Measurements from ENCODE around the gene TBX10.
"Not testable (repeated sequence)": the region's sequence is repeated elsewhere in the genome, so short reads cannot be mapped to it uniquely, and the experiment has no call there.

TBX10 gene

GRCh38 chr11:67639438-67639859 is at the start of gene TBX10:
Gene TBX10, minus strand, starts transcription at chr11:67639763. Its CDS starts 291 bp downstream, at chr11:67639472.
- DNase-seq (ENCODE audit: low read depth in 2 of 2) = no peak

DNA sequence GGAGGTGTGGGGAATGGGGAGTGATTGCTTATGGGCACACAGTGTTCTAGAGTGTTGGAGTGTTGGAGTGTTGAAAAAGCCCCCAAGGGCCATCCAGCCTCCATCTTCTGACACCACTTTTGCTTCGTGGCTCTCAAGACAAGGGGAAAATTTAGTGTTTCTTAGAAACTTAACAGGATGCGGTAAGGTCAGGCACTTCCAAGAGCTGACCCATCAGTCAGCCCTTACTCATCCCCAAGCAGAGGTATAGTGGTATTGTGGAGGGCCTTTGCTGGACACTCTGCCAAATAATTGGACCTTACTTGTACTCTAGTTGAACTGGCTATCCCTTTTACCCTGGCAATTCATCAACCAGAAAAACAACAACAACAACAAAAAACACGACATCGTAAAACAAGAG is 49.6 kb upstream of the TBX10 start:
- no peak for DNase-seq (ENCODE audit: low read depth in 2 of 2)

DNA sequence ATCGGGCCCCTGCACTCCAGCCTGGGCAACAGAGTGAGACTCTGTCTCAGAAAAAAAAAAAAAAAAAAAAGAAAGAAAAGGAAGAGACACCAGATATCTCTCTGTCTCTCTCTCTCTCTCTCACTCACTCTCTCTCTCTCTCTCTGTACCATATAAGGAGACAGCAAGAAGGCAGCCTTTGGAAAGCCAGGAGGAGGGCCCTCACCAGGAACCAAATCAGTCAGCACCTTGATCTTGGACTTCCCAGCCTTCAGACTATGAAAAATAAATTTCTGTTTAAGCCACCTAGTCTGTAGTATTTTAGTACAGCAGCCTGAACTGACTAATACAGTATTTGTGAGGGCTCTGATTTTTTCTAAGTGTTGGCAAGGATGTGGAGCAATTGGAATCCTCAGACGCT is 48.4 kb upstream of the TBX10 start:
- no peak for DNase-seq (ENCODE audit: low read depth in 2 of 2)

DNA sequence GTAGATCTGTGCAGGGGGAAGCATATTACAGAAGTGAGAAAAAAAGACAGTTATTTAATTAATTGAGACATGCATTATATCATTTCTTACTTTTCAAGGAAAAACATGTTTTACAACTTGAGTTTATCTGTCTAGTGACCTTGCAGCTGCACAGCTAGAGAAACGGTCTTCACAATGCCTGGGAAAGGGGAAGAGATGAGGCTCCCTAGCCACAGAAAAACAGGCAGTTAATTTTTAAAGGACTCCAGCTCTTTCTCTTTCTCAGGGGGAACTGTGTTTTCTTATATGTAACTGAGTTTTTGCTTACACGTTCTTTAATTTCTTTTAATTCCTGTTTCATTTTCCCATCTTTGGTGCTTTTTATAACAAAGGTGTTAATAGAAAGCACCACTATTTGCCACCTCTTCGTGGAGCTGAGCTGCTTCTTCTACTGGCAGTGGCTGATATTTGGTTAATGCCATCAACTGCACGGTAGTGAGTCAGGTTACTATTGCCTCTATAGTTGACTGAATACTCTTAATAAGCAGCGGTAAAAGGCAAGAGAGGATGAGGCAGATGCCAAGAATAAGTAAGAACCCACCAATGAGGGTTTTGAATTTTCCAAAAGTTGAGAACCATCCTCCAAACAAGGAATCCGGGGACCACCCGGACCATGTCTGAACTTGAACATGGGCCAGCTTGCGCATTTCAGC is 46.2 kb upstream of the TBX10 start:
- not testable (repeated sequence) for DNase-seq (ENCODE audit: low read depth in 2 of 2)

DNA sequence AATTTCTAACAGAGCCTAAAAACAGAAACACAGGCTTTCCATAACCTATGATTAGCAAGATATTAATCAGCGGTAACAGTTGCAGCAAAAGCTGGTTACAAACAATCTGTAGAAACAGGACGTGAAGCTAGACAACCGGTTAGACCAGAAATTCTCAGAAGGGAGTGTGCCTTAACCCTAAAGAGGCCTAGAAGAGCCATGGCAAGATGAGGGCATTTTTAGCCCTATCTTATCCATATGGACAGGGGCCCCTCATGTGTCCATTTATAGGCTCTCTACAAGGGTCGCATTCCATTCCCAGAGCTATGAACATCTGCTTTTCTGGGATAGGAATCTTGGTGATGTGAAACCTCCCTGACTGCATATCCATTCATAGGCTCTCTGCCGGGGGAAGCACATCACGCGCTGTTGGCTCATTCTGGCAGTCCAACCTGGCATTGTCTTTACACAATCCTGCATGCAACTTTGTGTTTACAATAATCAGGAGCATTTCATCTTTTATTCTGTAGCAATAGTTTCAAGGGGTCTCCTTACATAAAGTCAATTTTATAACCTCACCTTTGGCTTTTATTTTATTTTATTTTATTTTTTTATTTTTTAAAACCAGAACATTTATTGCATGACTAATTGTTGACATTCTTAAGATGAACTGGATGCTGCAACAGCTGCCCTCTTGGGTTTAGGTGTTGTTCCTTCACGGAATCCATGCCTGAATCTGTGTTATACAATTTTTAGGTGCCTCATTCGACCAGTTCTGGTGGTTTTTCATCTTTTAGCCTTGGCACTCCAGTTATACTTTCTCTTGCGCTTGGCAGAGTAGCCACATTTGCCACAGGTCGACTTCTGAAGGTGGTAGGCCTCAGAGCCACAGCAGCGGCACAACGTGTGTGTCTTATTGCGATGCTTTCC is 42.8 kb upstream of the TBX10 start:
- not testable (repeated sequence) for DNase-seq (ENCODE audit: low read depth in 2 of 2)

DNA sequence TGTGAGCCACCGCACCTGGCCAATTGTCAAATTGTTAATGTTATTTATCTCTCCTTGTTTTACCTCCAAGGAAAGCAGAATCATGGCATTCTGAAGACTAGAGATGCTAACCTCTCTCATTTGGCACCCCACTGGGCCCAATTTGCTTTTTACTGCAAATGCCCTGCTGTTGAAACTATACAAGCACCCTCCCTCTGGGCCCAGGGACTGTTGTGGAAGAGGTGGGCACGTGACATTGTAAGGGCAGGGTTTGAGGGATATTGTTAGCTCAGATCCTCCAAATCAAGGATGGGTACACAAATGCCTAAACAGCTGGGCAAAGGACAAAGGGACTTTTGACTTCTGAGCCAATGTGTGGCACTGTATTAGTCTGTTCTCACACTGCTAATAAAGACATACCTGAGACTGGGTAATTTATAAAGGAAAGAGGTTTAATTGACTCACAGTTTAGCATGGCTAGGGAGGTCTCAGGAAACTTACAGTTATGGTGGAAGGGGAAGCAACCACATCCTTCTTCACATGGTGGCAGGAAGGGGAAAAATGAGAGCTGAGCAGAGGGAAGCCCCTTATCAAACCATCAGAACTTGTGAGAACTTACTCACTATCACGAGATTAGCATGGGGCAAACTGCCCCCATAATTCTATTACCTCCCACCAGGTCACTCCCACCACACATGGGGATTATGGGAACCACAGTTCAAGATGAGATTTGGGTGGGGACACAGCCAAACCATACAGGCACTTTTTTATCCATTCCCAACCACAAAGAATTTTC is 41.3 kb upstream of the TBX10 start:
- no peak for DNase-seq (ENCODE audit: low read depth in 2 of 2)

GRCh38 chr11:67675058-67675747 is 35.6 kb upstream of the TBX10 start:
- no peak for DNase-seq (ENCODE audit: low read depth in 2 of 2)

DNA sequence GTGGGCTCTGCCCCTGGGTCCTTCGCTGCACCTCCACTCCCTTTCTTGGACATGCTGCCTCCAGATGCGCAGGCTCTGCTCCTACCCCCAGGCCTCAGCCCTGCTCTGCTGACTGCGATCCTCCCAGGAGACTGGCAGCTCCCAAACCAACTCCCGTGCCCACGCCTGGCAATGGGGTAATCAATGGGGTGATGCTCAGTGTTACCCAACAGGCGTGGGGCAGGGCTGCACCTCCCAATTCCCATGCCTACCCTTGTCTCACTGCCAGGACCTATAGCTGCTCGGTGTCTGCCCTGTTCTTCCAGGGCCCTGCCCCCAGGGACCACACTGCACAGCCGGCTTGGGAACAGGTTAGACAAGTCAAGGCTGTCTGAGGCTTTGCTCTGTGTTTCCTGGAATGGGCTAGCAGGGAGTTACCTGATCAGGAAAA is 34.9 kb upstream of the TBX10 start, which contains the start of gene ALDH3B2:
Gene ALDH3B2, minus strand, starts transcription at position 182 of the 430 bp plus-strand sequence. CDS start 7,688 bp downstream, outside the sequence.
- no peak for DNase-seq (ENCODE audit: low read depth in 2 of 2)

DNA sequence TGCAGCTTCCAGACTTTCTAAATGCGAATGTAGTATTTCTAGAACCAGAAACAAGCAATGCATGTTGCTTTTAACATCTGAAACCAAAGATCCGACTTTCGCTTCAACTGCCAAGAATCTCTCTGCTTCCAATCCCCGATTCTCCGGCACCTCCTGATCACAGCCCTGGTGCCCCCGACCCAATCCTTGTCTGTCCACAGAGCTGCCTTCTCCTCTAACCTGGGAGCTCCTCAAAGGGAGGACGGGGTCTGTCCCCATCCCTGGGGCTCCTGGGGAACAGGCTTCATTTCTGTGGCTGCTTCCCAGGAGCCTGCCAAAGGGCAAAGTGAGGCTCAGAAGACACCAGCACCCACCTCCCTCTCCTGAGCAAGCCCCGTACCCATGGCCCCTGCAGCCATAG is 34.3 kb upstream of the TBX10 start:
- no peak for DNase-seq (ENCODE audit: low read depth in 2 of 2)

- no peak for DNase-seq (ENCODE audit: low read depth in 2 of 2)
Measured at GRCh38 chr11:67673358-67673757, 33.8 kb upstream of the TBX10 start.

DNA sequence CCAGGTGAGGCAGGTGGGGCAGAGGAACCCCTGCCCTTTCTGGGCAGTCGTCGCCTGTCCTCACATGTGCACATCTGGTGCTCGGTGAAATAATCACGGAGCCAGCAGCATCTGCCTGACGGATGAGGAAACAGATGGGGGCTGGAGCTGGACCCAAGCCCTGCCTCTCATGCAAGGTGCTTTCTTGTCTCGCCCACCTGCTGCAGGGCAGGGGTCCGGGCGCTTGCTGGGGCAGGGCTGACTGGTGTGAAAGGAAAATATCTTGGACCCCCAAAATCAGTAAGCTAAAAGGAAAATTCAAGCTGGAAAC is 31.6 kb upstream of the TBX10 start:
- no peak for DNase-seq (ENCODE audit: low read depth in 2 of 2)

GRCh38 chr11:67670316-67671210 is 31.0 kb upstream of the TBX10 start:
- no peak for DNase-seq (ENCODE audit: low read depth in 2 of 2)

GRCh38 chr11:67668192-67668551 is 28.6 kb upstream of the TBX10 start:
- no peak for DNase-seq (ENCODE audit: low read depth in 2 of 2)

DNA sequence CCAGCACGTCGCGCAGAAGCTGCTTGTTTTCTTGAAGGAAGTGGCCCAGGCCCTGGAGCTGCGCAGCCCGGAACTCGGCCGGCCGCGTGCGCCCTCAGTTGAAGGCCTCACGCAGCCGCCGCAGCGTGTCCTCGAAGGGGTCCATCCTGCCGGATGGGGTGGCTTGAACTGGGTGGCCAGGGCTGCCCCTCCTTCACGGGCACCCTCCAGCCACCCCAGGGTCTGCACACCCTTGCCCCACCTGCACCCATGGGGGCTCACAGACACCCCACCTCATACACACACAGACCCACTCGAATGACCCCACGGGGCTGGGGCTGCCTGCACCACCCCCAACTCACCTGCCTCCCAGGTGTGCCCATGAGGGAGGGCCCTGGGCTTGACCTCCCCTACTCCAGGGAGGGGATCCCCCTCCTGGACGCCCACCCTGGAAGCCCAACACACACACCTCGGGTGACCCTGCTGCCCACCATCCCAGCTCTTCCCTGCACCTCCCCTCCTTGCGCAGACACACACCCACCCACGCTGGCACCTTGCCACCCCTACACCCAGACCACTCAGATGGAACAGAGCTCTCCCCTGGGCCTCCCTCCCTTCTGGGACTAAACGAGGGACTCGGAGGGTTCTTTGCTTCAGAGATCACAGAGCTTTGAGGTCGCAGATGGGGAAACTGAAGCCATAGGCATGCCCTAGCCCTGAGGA is 28.1 kb upstream of the TBX10 start:
- DNase-seq (ENCODE audit: low read depth in 2 of 2) = no peak

- DNase-seq (ENCODE audit: low read depth in 2 of 2) = no peak
Measured at GRCh38 chr11:67666676-67667489, 27.3 kb upstream of the TBX10 start.

GRCh38 chr11:67666303-67666645 is 26.7 kb upstream of the TBX10 start:
- no peak for DNase-seq (ENCODE audit: low read depth in 2 of 2)

DNA sequence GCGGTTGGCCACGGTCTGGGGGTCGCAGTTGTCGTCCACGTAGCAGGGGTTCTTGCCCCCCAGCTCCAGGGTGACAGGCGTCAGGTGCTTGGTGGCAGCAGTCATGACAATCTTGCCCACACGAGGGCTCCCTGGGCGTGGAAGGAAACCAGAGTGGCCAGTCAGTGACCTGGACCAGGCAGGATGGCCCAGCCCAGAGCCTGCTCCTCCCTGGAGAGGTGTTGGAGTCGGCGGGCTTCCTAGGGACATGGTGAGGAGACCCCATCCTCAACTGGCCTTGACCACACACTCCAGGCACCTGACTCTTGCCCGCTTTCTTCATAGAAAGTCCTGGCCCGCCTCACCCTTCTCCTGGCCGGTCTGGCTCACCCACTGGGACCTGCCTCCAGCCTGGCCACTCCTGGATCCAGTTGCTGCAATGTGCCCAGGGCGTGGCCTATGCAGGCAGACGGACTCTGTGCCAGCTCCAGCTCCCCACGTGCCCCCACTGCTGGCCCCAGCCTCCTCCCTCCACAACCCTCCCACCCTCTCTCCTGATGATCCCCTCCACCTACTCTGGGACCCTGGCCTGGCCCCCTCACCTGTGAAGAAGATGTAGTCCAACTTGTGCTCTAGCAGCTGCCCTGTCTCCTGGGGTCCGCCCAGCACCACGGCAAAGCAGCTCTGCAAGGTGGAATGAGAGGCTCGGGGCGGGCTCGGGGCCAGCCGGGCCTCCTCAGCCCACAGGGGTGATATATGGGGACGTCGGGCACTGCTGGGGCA is 26.2 kb upstream of the TBX10 start:
- DNase-seq (ENCODE audit: low read depth in 2 of 2) = no peak

DNA sequence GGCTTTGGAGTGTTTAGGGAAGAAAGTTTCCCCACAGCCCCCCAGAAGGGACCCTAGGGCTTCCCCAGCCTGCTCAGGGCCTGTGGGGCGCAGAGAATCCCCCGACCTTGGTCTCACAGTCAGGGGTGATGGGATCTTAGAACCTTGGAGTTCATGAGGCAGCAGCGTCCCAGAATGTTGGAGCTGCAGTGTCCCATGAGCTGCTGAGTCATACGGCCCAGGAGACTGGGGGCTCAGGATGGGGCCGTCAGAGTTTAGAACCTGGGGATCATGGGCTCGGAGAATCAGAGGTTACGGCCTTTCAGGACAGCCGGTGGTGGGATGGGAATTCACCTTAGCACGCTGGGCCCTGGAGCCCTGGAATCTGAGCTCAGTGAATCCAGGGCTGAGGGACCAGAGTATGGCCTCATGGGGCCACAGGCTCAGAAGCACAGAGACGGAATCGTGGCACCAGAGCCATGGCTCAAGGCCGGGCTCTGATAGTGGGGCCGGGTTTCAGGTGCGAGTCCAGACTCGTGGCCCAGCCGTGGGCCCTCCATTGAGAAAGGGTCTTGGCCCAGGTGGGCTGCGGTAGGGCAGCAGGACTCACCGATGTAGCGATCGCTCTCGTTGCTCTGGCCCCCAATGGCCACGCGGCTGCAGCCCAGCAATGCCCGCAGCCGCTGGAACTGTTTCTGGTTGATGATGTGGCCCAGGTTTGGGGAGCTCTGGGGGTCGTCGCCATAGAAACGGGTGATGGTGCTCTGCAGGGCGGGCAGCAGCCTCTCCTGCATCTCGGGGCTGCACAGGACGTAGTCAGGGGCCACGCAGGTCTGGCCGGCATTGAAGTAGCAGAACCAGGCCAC is 25.4 kb upstream of the TBX10 start:
- DNase-seq (ENCODE audit: low read depth in 2 of 2) = no peak

All from stimulated activated CD4-positive, alpha-beta T cell treated with anti-CD3 and anti-CD28 coated beads, Interleukin-1b, Interleukin-23, amount 100 ng/mL, for 1 hour (primary cell).